HG02973 (cell line): ENCODE data around the gene MAP1LC3B.

Experiments
- ATAC-seq: cut with Tn5 transposase; IDR thresholded peaks from one replicate; pipeline ENCODE4 v1.9.1; 2021; ENCODE audit warnings: moderate library complexity; ENCODE audit not compliant: unreplicated experiment

Gene MAP1LC3B

GRCh38 chr16:87451563-87452210 lies 59.6 kb downstream of the MAP1LC3B start:
- ATAC-seq, result no peak

DNA sequence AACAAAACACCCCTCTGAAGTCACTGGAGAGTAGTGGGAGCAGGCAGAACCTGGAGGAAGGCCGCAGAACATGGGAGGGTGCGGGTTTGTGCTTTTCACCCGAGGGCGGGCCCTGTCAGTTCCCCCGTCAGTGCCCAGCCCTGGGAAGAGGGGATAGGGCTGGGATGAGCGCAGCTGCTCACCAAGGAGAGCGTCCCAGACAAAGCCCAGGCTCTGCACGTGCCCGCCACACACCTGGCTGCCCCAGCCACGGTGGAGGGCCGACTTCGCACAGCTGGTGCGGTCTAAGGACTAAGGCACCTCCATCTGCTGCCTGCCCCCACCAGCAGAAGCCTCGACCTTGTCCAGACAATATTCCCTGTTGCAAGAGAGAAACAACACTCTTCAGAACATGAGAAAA lies 61.2 kb downstream of the MAP1LC3B start:
- no peak for ATAC-seq
